SK-N-SH (cell line): ENCODE data around the gene ZNF217.
"Not testable (repeated sequence)": the region's sequence is repeated elsewhere in the genome, so short reads cannot be mapped to it uniquely, and the experiment has no call there.

Experiments used
- ELF1 ChIP-seq: IDR thresholded peaks from 2 replicates; pipeline ENCODE4 v1.4.0; 2012
- EP300 ChIP-seq, 2 experiments: IDR thresholded peaks; 2 replicates each; pipeline versions ENCODE4 v1.4.0 to v1.6.1; 2012; ENCODE audit warnings: borderline replicate concordance in 1 of 2, low read depth in 1 of 2, low read length in 1 of 2
- FOXJ3 ChIP-seq: sonication (generic); formaldehyde crosslinking; IDR thresholded peaks from 2 replicates; pipeline ENCODE4 v1.5.1; 2020; ENCODE audit warnings: mild to moderate bottlenecking, missing genetic modification reagents
- FOXM1 ChIP-seq: IDR thresholded peaks from 2 replicates; pipeline ENCODE4 v1.4.0; 2012; ENCODE audit warnings: low read depth, mild to moderate bottlenecking
- GATA2 ChIP-seq: sonication (generic); formaldehyde crosslinking; IDR thresholded peaks from 2 replicates; pipeline ENCODE4 v1.5.0; 2020; ENCODE audit warnings: mild to moderate bottlenecking, missing genetic modification reagents
- MAX ChIP-seq: IDR thresholded peaks from 2 replicates; pipeline ENCODE4 v1.4.0; 2012; ENCODE audit warnings: low read depth
- POLR2AphosphoS5 ChIP-seq: IDR thresholded peaks from 2 replicates; pipeline ENCODE4 v1.6.1; 2012; ENCODE audit warnings: low read depth, low read length
- TCF12 ChIP-seq: IDR thresholded peaks from 2 replicates; pipeline ENCODE4 v1.4.0; 2012
- TF ChIP-seq, protein P1 (sequence below): fragments of 200-600 bp; sonication (generic); IDR thresholded peaks from 2 replicates; pipeline ENCODE4 v1.6.1; 2017; ENCODE audit warnings: antibody characterized with exemption, mild to moderate bottlenecking, moderate library complexity
- TF ChIP-seq, protein P2 (sequence below): IDR thresholded peaks from 2 replicates; pipeline ENCODE4 v1.4.0; 2012; ENCODE audit warnings: low read depth, borderline replicate concordance

- not testable (repeated sequence) for TF ChIP-seq POLR2AphosphoS5; MAX; FOXM1; ELF1; EP300 (IDR thresholded peaks at IDR 0.05; ENCODE audit: borderline replicate concordance in 1 of 2, low read depth in 1 of 2, low read length in 1 of 2); FOXJ3 (CRISPR knock-in tag); TCF12; GATA2 (CRISPR knock-in tag)
- TF ChIP-seq, protein P1, sequence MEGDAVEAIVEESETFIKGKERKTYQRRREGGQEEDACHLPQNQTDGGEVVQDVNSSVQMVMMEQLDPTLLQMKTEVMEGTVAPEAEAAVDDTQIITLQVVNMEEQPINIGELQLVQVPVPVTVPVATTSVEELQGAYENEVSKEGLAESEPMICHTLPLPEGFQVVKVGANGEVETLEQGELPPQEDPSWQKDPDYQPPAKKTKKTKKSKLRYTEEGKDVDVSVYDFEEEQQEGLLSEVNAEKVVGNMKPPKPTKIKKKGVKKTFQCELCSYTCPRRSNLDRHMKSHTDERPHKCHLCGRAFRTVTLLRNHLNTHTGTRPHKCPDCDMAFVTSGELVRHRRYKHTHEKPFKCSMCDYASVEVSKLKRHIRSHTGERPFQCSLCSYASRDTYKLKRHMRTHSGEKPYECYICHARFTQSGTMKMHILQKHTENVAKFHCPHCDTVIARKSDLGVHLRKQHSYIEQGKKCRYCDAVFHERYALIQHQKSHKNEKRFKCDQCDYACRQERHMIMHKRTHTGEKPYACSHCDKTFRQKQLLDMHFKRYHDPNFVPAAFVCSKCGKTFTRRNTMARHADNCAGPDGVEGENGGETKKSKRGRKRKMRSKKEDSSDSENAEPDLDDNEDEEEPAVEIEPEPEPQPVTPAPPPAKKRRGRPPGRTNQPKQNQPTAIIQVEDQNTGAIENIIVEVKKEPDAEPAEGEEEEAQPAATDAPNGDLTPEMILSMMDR = not testable (repeated sequence)
- TF ChIP-seq, protein P2, sequence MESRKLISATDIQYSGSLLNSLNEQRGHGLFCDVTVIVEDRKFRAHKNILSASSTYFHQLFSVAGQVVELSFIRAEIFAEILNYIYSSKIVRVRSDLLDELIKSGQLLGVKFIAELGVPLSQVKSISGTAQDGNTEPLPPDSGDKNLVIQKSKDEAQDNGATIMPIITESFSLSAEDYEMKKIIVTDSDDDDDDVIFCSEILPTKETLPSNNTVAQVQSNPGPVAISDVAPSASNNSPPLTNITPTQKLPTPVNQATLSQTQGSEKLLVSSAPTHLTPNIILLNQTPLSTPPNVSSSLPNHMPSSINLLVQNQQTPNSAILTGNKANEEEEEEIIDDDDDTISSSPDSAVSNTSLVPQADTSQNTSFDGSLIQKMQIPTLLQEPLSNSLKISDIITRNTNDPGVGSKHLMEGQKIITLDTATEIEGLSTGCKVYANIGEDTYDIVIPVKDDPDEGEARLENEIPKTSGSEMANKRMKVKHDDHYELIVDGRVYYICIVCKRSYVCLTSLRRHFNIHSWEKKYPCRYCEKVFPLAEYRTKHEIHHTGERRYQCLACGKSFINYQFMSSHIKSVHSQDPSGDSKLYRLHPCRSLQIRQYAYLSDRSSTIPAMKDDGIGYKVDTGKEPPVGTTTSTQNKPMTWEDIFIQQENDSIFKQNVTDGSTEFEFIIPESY = not testable (repeated sequence)
Observed at GRCh38 chr20:53612289-53612688, 18.6 kb upstream of the ZNF217 start.
